CD1c-positive myeloid dendritic cell (primary cell): Measurements from ENCODE around the gene SYNGR3.
A peak's percentile ranks its signal among the peaks of the same experiment; 100 is the strongest.

Experiments
- DNase-seq: peaks from one replicate; pipeline ENCODE4 v3.0.0-alpha.2; 2016; ENCODE audit errors: extremely low spot score

Gene SYNGR3

GRCh38 chr16:1976951-1977874 lies 12.6 kb upstream of the SYNGR3 start:
- no peak for DNase-seq

- no peak for DNase-seq
Measured at GRCh38 chr16:1977875-1978268, 11.9 kb upstream of the SYNGR3 start.

GRCh38 chr16:1978476-1979120 lies 11.2 kb upstream of the SYNGR3 start:
- DNase-seq, result no peak

GRCh38 chr16:1979271-1980029 lies 10.3 kb upstream of the SYNGR3 start:
- no peak for DNase-seq

- no peak for DNase-seq
Measured at GRCh38 chr16:1980030-1980769, 9.6 kb upstream of the SYNGR3 start.

GRCh38 chr16:1980770-1981087 lies 9.0 kb upstream of the SYNGR3 start:
- no peak for DNase-seq

- DNase-seq, result no peak
Measured at GRCh38 chr16:1981398-1981836, 8.4 kb upstream of the SYNGR3 start, which contains the start of gene NOXO1. NOXO1 (minus strand) TSS chr16:1981469; CDS start chr16:1981179, 290 bp downstream.

GRCh38 chr16:1982013-1982433 lies 7.7 kb upstream of the SYNGR3 start:
- no peak for DNase-seq

- DNase-seq, result no peak
Measured at GRCh38 chr16:1982991-1983543, 6.7 kb upstream of the SYNGR3 start.

GRCh38 chr16:1983544-1984346 lies 6.0 kb upstream of the SYNGR3 start, which contains the start of gene GFER:
GFER (plus strand) TSS chr16:1984193; CDS start chr16:1984219, 26 bp downstream.
- DNase-seq, result peak; percentile 95

GRCh38 chr16:1984347-1985225 lies 5.2 kb upstream of the SYNGR3 start:
- DNase-seq, result no peak

- no peak for DNase-seq
Measured at GRCh38 chr16:1985466-1986150, 4.2 kb upstream of the SYNGR3 start.

- no peak for DNase-seq
Measured at GRCh38 chr16:1987198-1987597, 2.6 kb upstream of the SYNGR3 start.

GRCh38 chr16:1990101-1990350 lies 256 bp downstream of the SYNGR3 start:
- DNase-seq, result no peak

- DNase-seq, result no peak
Measured at GRCh38 chr16:1990351-1991134, 773 bp downstream of the SYNGR3 start.

GRCh38 chr16:1991135-1991551 lies 1.4 kb downstream of the SYNGR3 start:
- peak; percentile 36 for DNase-seq

- no peak for DNase-seq
Measured at GRCh38 chr16:1991588-1991947, 1.8 kb downstream of the SYNGR3 start.
